ENCODE results near the gene SUMF2. TPM values are rescaled to one million over a fixed set of nuclear protein-coding genes. Genes with fewer than 3 reads are reported as not detected.
A peak's percentile ranks its signal among the peaks of the same experiment; 100 is the strongest.
"Not testable (repeated sequence)": the region's sequence is repeated elsewhere in the genome, so short reads cannot be mapped to it uniquely, and the experiment has no call there.

Gene SUMF2
- total RNA-seq (ENCODE audit: unreplicated experiment) = 59.3 TPM
- long read RNA-seq, transcript SUMF2-208 (9 exons, 2,052 nt) = major isoform, 31 of 53 reads
- long read RNA-seq, transcript SUMF2-204 (8 exons, 1,683 nt) = minor isoform, 7 of 53 reads
- long read RNA-seq, partial matches to known transcripts = 2 of 53 reads
- long read RNA-seq, other reads (novel, unspliced or antisense) = 11 of 53 reads

- no peak for TF ChIP-seq CTCF (IDR thresholded peaks at IDR 0.05; ENCODE audit: partially characterized antibody, unreplicated experiment)
- Mint-ChIP-seq H3K27ac (ENCODE audit: unreplicated experiment) (peak within 1 kb of the TSS; percentile 79), H3K9me3 (ENCODE audit: unreplicated experiment) (peaks cover 7% of the 10 kb centered on the region), H3K36me3 (ENCODE audit: unreplicated experiment) (no peaks in the 10 kb centered on the region), H3K4me3 (ENCODE audit: unreplicated experiment) (peak within 1 kb of the TSS; percentile 87), H3K4me1 (ENCODE audit: low read depth, unreplicated experiment) (peaks cover 4% of the 10 kb centered on the region), H3K27me3 (ENCODE audit: unreplicated experiment) (peaks cover 2% of the 10 kb centered on the region)
- DNase-seq = peak; percentile 94
Observed at GRCh38 chr7:56063882-56064625, at the start of gene SUMF2. Gene SUMF2 (plus strand): TSS chr7:56064286. CDS start chr7:56064312, 26 bp downstream.

- H3K27ac Mint-ChIP-seq (ENCODE audit: unreplicated experiment); H3K27me3 Mint-ChIP-seq (ENCODE audit: unreplicated experiment); H3K4me3 Mint-ChIP-seq (ENCODE audit: unreplicated experiment); H3K4me1 Mint-ChIP-seq (ENCODE audit: low read depth, unreplicated experiment); H3K9me3 Mint-ChIP-seq (ENCODE audit: unreplicated experiment); H3K36me3 Mint-ChIP-seq (ENCODE audit: unreplicated experiment); DNase-seq: not testable (repeated sequence)
Observed at GRCh38 chr7:56017015-56017414, 47.1 kb upstream of the SUMF2 start.

- no peak overlapping the region for H3K4me3 Mint-ChIP-seq (ENCODE audit: unreplicated experiment)
- no peak overlapping the region for H3K27ac Mint-ChIP-seq (ENCODE audit: unreplicated experiment)
- no peak for TF ChIP-seq CTCF (IDR thresholded peaks at IDR 0.05; ENCODE audit: partially characterized antibody, unreplicated experiment)
- H3K36me3 Mint-ChIP-seq (ENCODE audit: unreplicated experiment) = no peaks in the 10 kb centered on the region
- no peak for DNase-seq
- H3K9me3 Mint-ChIP-seq (ENCODE audit: unreplicated experiment) = no peaks in the 10 kb centered on the region
- H3K27me3 Mint-ChIP-seq (ENCODE audit: unreplicated experiment) = no peaks in the 10 kb centered on the region
- H3K4me1 Mint-ChIP-seq (ENCODE audit: low read depth, unreplicated experiment) = no peaks in the 10 kb centered on the region
Observed at GRCh38 chr7:56019501-56019900, 44.6 kb upstream of the SUMF2 start.

GRCh38 chr7:56023500-56023899, 40.6 kb upstream of the SUMF2 start:
- no peak for DNase-seq
- TF ChIP-seq CTCF (IDR thresholded peaks at IDR 0.05; ENCODE audit: partially characterized antibody, unreplicated experiment) = no peak
- no peaks in the 10 kb centered on the region for H3K27me3 Mint-ChIP-seq (ENCODE audit: unreplicated experiment)
- no peak overlapping the region for H3K27ac Mint-ChIP-seq (ENCODE audit: unreplicated experiment)
- no peak overlapping the region for H3K4me3 Mint-ChIP-seq (ENCODE audit: unreplicated experiment)
- H3K4me1 Mint-ChIP-seq (ENCODE audit: low read depth, unreplicated experiment) = no peaks in the 10 kb centered on the region
- H3K9me3 Mint-ChIP-seq (ENCODE audit: unreplicated experiment) = no peaks in the 10 kb centered on the region
- peaks cover 4% of the 10 kb centered on the region for H3K36me3 Mint-ChIP-seq (ENCODE audit: unreplicated experiment)

- no peak for DNase-seq
- H3K36me3 Mint-ChIP-seq (ENCODE audit: unreplicated experiment) = peaks cover 4% of the 10 kb centered on the region
- H3K4me3 Mint-ChIP-seq (ENCODE audit: unreplicated experiment) = no peak overlapping the region
- no peaks in the 10 kb centered on the region for H3K9me3 Mint-ChIP-seq (ENCODE audit: unreplicated experiment)
- H3K27me3 Mint-ChIP-seq (ENCODE audit: unreplicated experiment) = no peaks in the 10 kb centered on the region
- no peaks in the 10 kb centered on the region for H3K4me1 Mint-ChIP-seq (ENCODE audit: low read depth, unreplicated experiment)
- no peak overlapping the region for H3K27ac Mint-ChIP-seq (ENCODE audit: unreplicated experiment)
- TF ChIP-seq CTCF (IDR thresholded peaks at IDR 0.05; ENCODE audit: partially characterized antibody, unreplicated experiment) = no peak
Observed at GRCh38 chr7:56026538-56026937, 37.5 kb upstream of the SUMF2 start.

Data from glutamatergic neuron (in vitro differentiated cells).